HepG2 (cell line): ENCODE data around the gene THRSP. TPM values are rescaled to one million over a fixed set of nuclear protein-coding genes. Genes with fewer than 3 reads are reported as not detected.

Experiments
- EEA1 ChIP-seq: sonication (generic); formaldehyde crosslinking; IDR thresholded peaks from 2 replicates; pipeline ENCODE4 v1.5.1; 2020; ENCODE audit warnings: mild to moderate bottlenecking, missing genetic modification reagents, borderline replicate concordance
- JUNB ChIP-seq: sonication (generic); formaldehyde crosslinking; IDR thresholded peaks from 2 replicates; pipeline ENCODE4 v1.8.0; 2022; ENCODE audit warnings: missing genetic modification reagents, mild to moderate bottlenecking, borderline replicate concordance
- NCOA1 ChIP-seq: sonication (generic); formaldehyde crosslinking; IDR thresholded peaks from 2 replicates; pipeline ENCODE4 v1.9.0; 2021; ENCODE audit warnings: missing genetic modification reagents
- NR2F6 ChIP-seq, 2 experiments: IDR thresholded peaks; 2 replicates each; pipeline ENCODE4 v1.6.1; 2016; ENCODE audit warnings: antibody characterized with exemption in 1 of 2, mild to moderate bottlenecking in 1 of 2
- PRDM10 ChIP-seq: sonication (generic); formaldehyde crosslinking; IDR thresholded peaks from 2 replicates; pipeline ENCODE4 v1.4.0; 2020; ENCODE audit warnings: low read depth, missing genetic modification reagents
- RELA ChIP-seq: sonication (generic); formaldehyde crosslinking; IDR thresholded peaks from 2 replicates; pipeline ENCODE4 v1.4.0; 2020; ENCODE audit warnings: missing genetic modification reagents
- RXRB ChIP-seq: IDR thresholded peaks from 2 replicates; pipeline ENCODE4 v1.6.1; 2016; ENCODE audit warnings: borderline replicate concordance, missing genetic modification reagents, missing compliant biosample characterization
- SALL1 ChIP-seq: sonication (generic); formaldehyde crosslinking; IDR thresholded peaks from 2 replicates; pipeline ENCODE4 v1.8.0; 2022; ENCODE audit warnings: mild to moderate bottlenecking, missing genetic modification reagents
- SOX13 ChIP-seq, 3 experiments: fragments of 450-650 bp in 1 of 3; sonication (generic) in 1 of 3; formaldehyde crosslinking in 1 of 3; IDR thresholded peaks in 2 of 3; conservative IDR thresholded peaks in 1 of 3; 2 replicates each; pipeline versions ENCODE4 v1.5.0 to v1.6.1; 2016 to 2020; ENCODE audit warnings: antibody characterized with exemption in 1 of 3, mild to moderate bottlenecking in 1 of 3, missing compliant biosample characterization in 1 of 3, missing genetic modification reagents in 1 of 3, moderate library complexity in 1 of 3
- SP5 ChIP-seq: IDR thresholded peaks from 2 replicates; pipeline ENCODE4 v1.6.1; 2016; ENCODE audit warnings: low read depth, borderline replicate concordance
- UBTF ChIP-seq: sonication (generic); formaldehyde crosslinking; IDR thresholded peaks from 2 replicates; pipeline ENCODE4 v1.4.0; 2020; ENCODE audit warnings: mild to moderate bottlenecking, missing genetic modification reagents
- YEATS2 ChIP-seq: sonication (generic); formaldehyde crosslinking; IDR thresholded peaks from 2 replicates; pipeline ENCODE4 v1.4.0; 2020; ENCODE audit warnings: missing genetic modification reagents, borderline replicate concordance
- ZNF18 ChIP-seq: sonication (generic); formaldehyde crosslinking; IDR thresholded peaks from 2 replicates; pipeline ENCODE4 v1.8.0; 2022; ENCODE audit warnings: mild to moderate bottlenecking, missing genetic modification reagents; ENCODE audit not compliant: insufficient replicate concordance
- ZNF276 ChIP-seq: sonication (generic); formaldehyde crosslinking; IDR thresholded peaks from 2 replicates; pipeline ENCODE4 v1.4.0; 2020; ENCODE audit warnings: mild to moderate bottlenecking, low read depth, missing genetic modification reagents
- ZNF512 ChIP-seq: sonication (generic); formaldehyde crosslinking; IDR thresholded peaks from 2 replicates; pipeline ENCODE4 v1.4.0; 2020; ENCODE audit warnings: mild to moderate bottlenecking, missing genetic modification reagents
- polyA plus RNA-seq, 8 experiments: library from polyadenylated mRNA; depleted of rRNA in 3 of 8; stranded (reverse) in 7 of 8; unstranded in 1 of 8; fragments of >200 nt; fragmentation: Illumina TruSeq in 4 of 8; extraction: Trizol in 4 of 8; gene quantifications; 2 replicates each; pipeline versions ENCODE4 v1.2.1 to v1.2.3, GENCODE V29; 2011 to 2016; ENCODE audit warnings: low read depth in 4 of 8, missing spikeins in 1 of 8, mixed read lengths in 1 of 8; ENCODE audit not compliant: insufficient read depth in 1 of 8
- total RNA-seq, 5 experiments: library from RNA; depleted of rRNA; stranded (reverse); fragments of >200 nt; fragmentation: Illumina TruSeq; extraction: Trizol; gene quantifications; 2 replicates each; pipeline ENCODE4 v1.2.3, GENCODE V29; 2016; ENCODE audit warnings: low read depth in 1 of 5

Gene THRSP
- total and polyA plus RNA-seq, 2 of the 13 experiments (the other 11 are each of a cell fraction or from before 2014, with no cell fraction given), result 0.13 to 0.58 TPM

GRCh38 chr11:78037056-78037455, 26.6 kb upstream of the THRSP start (continued):
- TF ChIP-seq ZNF276 (CRISPR knock-in tag) (no peak), SALL1 (CRISPR knock-in tag) (peak; percentile 20; the same call in 1 of the 2 replicates), SOX13 (IDR thresholded peaks at IDR 0.05) (no peak), SOX13 (CRISPR knock-in tag; conservative IDR thresholded peaks at IDR 0.05 in 1 of 2, IDR thresholded peaks at IDR 0.05 in 1 of 2) (peak in 1 of 2 experiments; percentile 19; a peak in 1 of 4 replicates), ZNF18 (CRISPR knock-in tag) (no peak), JUNB (CRISPR knock-in tag) (no peak), RELA (CRISPR knock-in tag) (no peak), SP5 (peak; percentile 19; the same call in 1 of the 2 replicates), RXRB (CRISPR knock-in tag) (peak; percentile 55; the same call in 1 of the 2 replicates), ZNF512 (CRISPR knock-in tag) (no peak), UBTF (CRISPR knock-in tag) (0 out of 2 replicates have a peak, but pooled peaks have one; percentile 33), NR2F6 (IDR thresholded peaks at IDR 0.05) (no peak), NR2F6 (CRISPR knock-in tag; IDR thresholded peaks at IDR 0.05) (peak; percentile 34; the same call in 1 of the 2 replicates), YEATS2 (CRISPR knock-in tag) (no peak), NCOA1 (no peak), PRDM10 (no peak), EEA1 (CRISPR knock-in tag) (no peak)
